Spleen (tissue), 7 donors: ENCODE data around the gene NOP10.
"Not testable (repeated sequence)": the region's sequence is repeated elsewhere in the genome, so short reads cannot be mapped to it uniquely, and the experiment has no call there.

Experiments
- CTCF ChIP-seq, 11 experiments: fragments of 200-600 bp in 7 of 11; fragments of 450-650 bp in 4 of 11; sonication (generic) in 4 of 11; IDR thresholded peaks in 8 of 11; conservative IDR thresholded peaks in 3 of 11; 1 replicate in 7 of 11; 2 replicates in 4 of 11; pipeline versions ENCODE4 v1.4.0 to v1.8.0; 2016 to 2021; ENCODE audit warnings: antibody characterized with exemption in 11 of 11, inconsistent platforms in 4 of 11, mild to moderate bottlenecking in 1 of 11
- POLR2A ChIP-seq, 3 donors: fragments of 450-650 bp; IDR thresholded peaks; one replicate each; pipeline ENCODE4 v1.5.1; 2017; ENCODE audit warnings: antibody characterized with exemption in 3 of 3, mild to moderate bottlenecking in 1 of 3
- donor health status: DM: no; HTN: no; CAD: no; lungs with moderate emphysema.
- donor health status: DM: no; HTN: no; CAD: no.
- donor health status: DM: no; HTN: no; CAD: no.

DNA sequence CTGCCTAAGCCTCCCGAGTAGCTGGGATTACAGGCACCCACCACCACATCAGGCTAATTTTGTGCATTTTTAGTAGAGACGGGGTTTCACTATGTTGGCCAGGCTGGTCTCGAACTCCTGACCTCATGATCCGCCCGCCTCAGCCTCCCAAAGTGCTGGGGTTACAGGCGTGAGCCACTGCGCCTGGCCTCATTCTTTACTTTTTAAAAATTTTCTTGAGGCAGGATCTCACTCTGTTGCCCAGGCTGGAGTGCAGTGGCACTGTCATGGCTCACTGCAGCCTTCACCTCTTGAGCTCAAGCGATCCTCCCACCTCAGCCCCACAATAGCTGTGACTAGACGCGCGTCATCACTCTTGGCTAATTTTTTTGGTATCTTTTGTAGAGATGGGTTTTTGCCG is 10.1 kb upstream of the NOP10 start:
- not testable (repeated sequence) for TF ChIP-seq CTCF (IDR thresholded peaks at IDR 0.05 in 8 of 11, conservative IDR thresholded peaks at IDR 0.05 in 3 of 11); POLR2A (IDR thresholded peaks at IDR 0.05)
